Neuronal stem cell (in vitro differentiated cells): ENCODE measurements around the gene SYNDIG1.
A peak's percentile ranks its signal among the peaks of the same experiment; 100 is the strongest.

Source experiments
- DNase-seq: peaks from one replicate; pipeline ENCODE4 v3.0.0-alpha.2; 2013; ENCODE audit warnings: low spot score
- H2AFZ ChIP-seq: one replicate; pipeline ENCODE4 v1.6.1; 2013; ENCODE audit warnings: mild to moderate bottlenecking, low read length, inconsistent platforms
- H2AK5ac ChIP-seq: 2 replicates; pipeline ENCODE4 v1.6.1; 2013; ENCODE audit warnings: low read depth, mild to moderate bottlenecking, inconsistent platforms, low read length, moderate library complexity, mixed read lengths
- H2BK120ac ChIP-seq: 2 replicates; pipeline ENCODE4 v1.6.1; 2013; ENCODE audit warnings: low read depth, mild to moderate bottlenecking, inconsistent platforms, low read length, moderate library complexity, mixed read lengths
- H2BK12ac ChIP-seq: one replicate; pipeline ENCODE4 v1.6.1; 2013; ENCODE audit warnings: low read length, inconsistent platforms
- H2BK15ac ChIP-seq: 2 replicates; pipeline ENCODE4 v1.6.1; 2013; ENCODE audit warnings: mild to moderate bottlenecking, low read length, inconsistent platforms, mixed read lengths
- H2BK5ac ChIP-seq: one replicate; pipeline ENCODE4 v1.6.1; 2013; ENCODE audit warnings: inconsistent platforms, mild to moderate bottlenecking, low read length, moderate library complexity
- H3K14ac ChIP-seq: one replicate; pipeline ENCODE4 v1.6.1; 2013; ENCODE audit warnings: low read length, inconsistent platforms
- H3K18ac ChIP-seq: 2 replicates; pipeline ENCODE4 v1.6.1; 2013; ENCODE audit warnings: low read length, inconsistent platforms
- H3K23ac ChIP-seq: 2 replicates; pipeline ENCODE4 v1.6.1; 2013; ENCODE audit warnings: low read depth, mild to moderate bottlenecking, mixed read lengths, low read length, inconsistent platforms; ENCODE audit not compliant: poor library complexity
- H3K27ac ChIP-seq: replicated peaks from 3 replicates; pipeline ENCODE4 v1.5.1; 2013; ENCODE audit warnings: low read length, inconsistent platforms
- H3K27me3 ChIP-seq, 3 experiments: 2 replicates each; pipeline ENCODE4 v1.6.1; 2013; ENCODE audit warnings: low read length in 3 of 3, mild to moderate bottlenecking in 2 of 3, inconsistent platforms in 1 of 3, low read depth in 1 of 3, mixed read lengths in 1 of 3, moderate library complexity in 1 of 3; ENCODE audit not compliant: control insufficient read depth in 3 of 3, insufficient read depth in 3 of 3
- H3K36me3 ChIP-seq, 2 donors: replicated peaks in 1 of 2; 2 replicates each; pipeline ENCODE4 v1.6.1; 2013; ENCODE audit warnings: low read length in 2 of 2; ENCODE audit not compliant: control insufficient read depth in 2 of 2, insufficient read depth in 2 of 2
- H3K4ac ChIP-seq: 2 replicates; pipeline ENCODE4 v1.6.1; 2013; ENCODE audit warnings: inconsistent platforms, mild to moderate bottlenecking, low read length, moderate library complexity
- H3K4me1 ChIP-seq, 2 donors: 1 replicate in 1 of 2; 2 replicates in 1 of 2; pipeline ENCODE4 v1.6.1; 2013; ENCODE audit warnings: low read length in 2 of 2, low read depth in 1 of 2; ENCODE audit not compliant: control insufficient read depth in 2 of 2, insufficient read depth in 1 of 2
- H3K4me2 ChIP-seq: one replicate; pipeline ENCODE4 v1.6.1; 2013; ENCODE audit warnings: mild to moderate bottlenecking, low read length, inconsistent platforms; ENCODE audit not compliant: insufficient read depth, poor library complexity, severe bottlenecking
- H3K4me3 ChIP-seq, 2 donors: 2 replicates each; pipeline ENCODE4 v1.5.1; 2013; ENCODE audit warnings: low read length in 2 of 2, mild to moderate bottlenecking in 2 of 2, inconsistent platforms in 1 of 2, moderate library complexity in 1 of 2
- H3K79me1 ChIP-seq: one replicate; pipeline ENCODE4 v1.6.1; 2013; ENCODE audit warnings: low read depth, mild to moderate bottlenecking, inconsistent platforms, low read length, moderate library complexity
- H3K9ac ChIP-seq: one replicate; pipeline ENCODE4 v1.6.1; 2013; ENCODE audit warnings: mild to moderate bottlenecking, low read depth, low read length, inconsistent platforms; ENCODE audit not compliant: poor library complexity
- H3K9me3 ChIP-seq, 2 donors: replicated peaks in 1 of 2; 2 replicates each; pipeline versions ENCODE3 to v1.6.1; 2013; ENCODE audit warnings: low read length in 2 of 2, mild to moderate bottlenecking in 2 of 2, inconsistent platforms in 1 of 2, low read depth in 1 of 2, mixed read lengths in 1 of 2, moderate library complexity in 1 of 2; ENCODE audit not compliant: control insufficient read depth in 2 of 2, insufficient read depth in 1 of 2
- H4K8ac ChIP-seq: one replicate; pipeline ENCODE4 v1.6.1; 2013; ENCODE audit warnings: low read depth, mild to moderate bottlenecking, inconsistent platforms, low read length, moderate library complexity
- H4K91ac ChIP-seq: one replicate; pipeline ENCODE4 v1.6.1; 2013; ENCODE audit warnings: low read length, low read depth, mild to moderate bottlenecking, inconsistent platforms; ENCODE audit not compliant: poor library complexity
- WGBS, 2 donors: extraction: QIAGEN DNeasy Blood & Tissue Kit; methylation state at CpG; one replicate each; pipeline ENCODE4 v1.1.7; 2013; ENCODE audit warnings: missing lambda C conversion rate in 2 of 2, mixed read lengths in 1 of 2; ENCODE audit not compliant: insufficient read length in 2 of 2, insufficient replicate concordance in 1 of 2; ENCODE audit errors: extremely low coverage in 2 of 2; 5-methylcytosine and 5-hydroxymethylcytosine counted together

SYNDIG1 gene

GRCh38 chr20:24698189-24698588 is 228.8 kb downstream of the SYNDIG1 start:
- H2BK120ac ChIP-seq, result no peak overlapping the region
- no peaks in the 10 kb centered on the region for H3K27me3 ChIP-seq
- H3K4me1 ChIP-seq, result no peaks in the 10 kb centered on the region
- no peak overlapping the region for H3K23ac ChIP-seq
- no peak overlapping the region for H3K4me2 ChIP-seq
- H3K36me3 ChIP-seq, result no peaks in the 10 kb centered on the region
- H3K27ac ChIP-seq, result no peak overlapping the region
- no peak for DNase-seq
- H2BK15ac ChIP-seq, result no peak overlapping the region
- no peak overlapping the region for H3K9ac ChIP-seq
- H3K4me3 ChIP-seq, result no peak overlapping the region
- no peak overlapping the region for H4K91ac ChIP-seq
- H3K4ac ChIP-seq, result no peak overlapping the region
- no peak overlapping the region for H2AFZ ChIP-seq
- H3K14ac ChIP-seq, result no peak overlapping the region
- H2BK12ac ChIP-seq, result no peak overlapping the region
- peak overlapping the region; percentile 30 for H2AK5ac ChIP-seq
- no CpG with 5 or more reads among the region's 6 CpGs for WGBS, 2 donors
- no peak overlapping the region for H3K18ac ChIP-seq
- H4K8ac ChIP-seq, result no peak overlapping the region
- no peaks in the 10 kb centered on the region for H3K9me3 ChIP-seq
- no peak overlapping the region for H2BK5ac ChIP-seq
- no peaks in the 10 kb centered on the region for H3K79me1 ChIP-seq

GRCh38 chr20:24698706-24699206 is 229.3 kb downstream of the SYNDIG1 start:
- no peak overlapping the region for H3K23ac ChIP-seq

GRCh38 chr20:24699321-24700165 is 230.1 kb downstream of the SYNDIG1 start:
- Histone ChIP-seq H3K4me1 (no peaks in the 10 kb centered on the region), H3K23ac (no peak overlapping the region), H4K91ac (no peak overlapping the region), H3K18ac (no peak overlapping the region), H3K36me3 (no peaks in the 10 kb centered on the region), H3K79me1 (no peaks in the 10 kb centered on the region), H2AFZ (no peak overlapping the region), H3K4me3 (no peak overlapping the region), H3K9ac (no peak overlapping the region), H3K4ac (no peak overlapping the region), H4K8ac (no peak overlapping the region), H3K27me3 (no peaks in the 10 kb centered on the region), H3K4me2 (no peak overlapping the region), H2BK5ac (no peak overlapping the region), H2BK120ac (no peak overlapping the region), H3K14ac (no peak overlapping the region), H3K27ac (no peak overlapping the region), H2BK12ac (no peak overlapping the region), H3K9me3 (no peaks in the 10 kb centered on the region), H2AK5ac (no peak overlapping the region), H2BK15ac (no peak overlapping the region)
- no CpG with 5 or more reads among the region's 8 CpGs for WGBS, 2 donors
- no peak for DNase-seq

More at GRCh38 chr20:24698706-24699206, 229.3 kb downstream of the SYNDIG1 start:
- no CpG with 5 or more reads among the region's 5 CpGs for WGBS, 2 donors
- Histone ChIP-seq H3K79me1 (no peaks in the 10 kb centered on the region), H4K91ac (no peak overlapping the region), H3K4me2 (no peak overlapping the region), H2AFZ (no peak overlapping the region), H3K14ac (peak overlapping the region; percentile 10), H3K4ac (no peak overlapping the region), H2BK5ac (no peak overlapping the region), H4K8ac (no peak overlapping the region), H2BK15ac (no peak overlapping the region), H2BK120ac (no peak overlapping the region), H2AK5ac (peak overlapping the region; percentile 30), H3K4me3 (no peak overlapping the region), H3K4me1 (no peaks in the 10 kb centered on the region), H2BK12ac (no peak overlapping the region), H3K27me3 (no peaks in the 10 kb centered on the region), H3K27ac (no peak overlapping the region), H3K18ac (no peak overlapping the region), H3K36me3 (no peaks in the 10 kb centered on the region), H3K9me3 (no peaks in the 10 kb centered on the region), H3K9ac (no peak overlapping the region)
- no peak for DNase-seq

DNA sequence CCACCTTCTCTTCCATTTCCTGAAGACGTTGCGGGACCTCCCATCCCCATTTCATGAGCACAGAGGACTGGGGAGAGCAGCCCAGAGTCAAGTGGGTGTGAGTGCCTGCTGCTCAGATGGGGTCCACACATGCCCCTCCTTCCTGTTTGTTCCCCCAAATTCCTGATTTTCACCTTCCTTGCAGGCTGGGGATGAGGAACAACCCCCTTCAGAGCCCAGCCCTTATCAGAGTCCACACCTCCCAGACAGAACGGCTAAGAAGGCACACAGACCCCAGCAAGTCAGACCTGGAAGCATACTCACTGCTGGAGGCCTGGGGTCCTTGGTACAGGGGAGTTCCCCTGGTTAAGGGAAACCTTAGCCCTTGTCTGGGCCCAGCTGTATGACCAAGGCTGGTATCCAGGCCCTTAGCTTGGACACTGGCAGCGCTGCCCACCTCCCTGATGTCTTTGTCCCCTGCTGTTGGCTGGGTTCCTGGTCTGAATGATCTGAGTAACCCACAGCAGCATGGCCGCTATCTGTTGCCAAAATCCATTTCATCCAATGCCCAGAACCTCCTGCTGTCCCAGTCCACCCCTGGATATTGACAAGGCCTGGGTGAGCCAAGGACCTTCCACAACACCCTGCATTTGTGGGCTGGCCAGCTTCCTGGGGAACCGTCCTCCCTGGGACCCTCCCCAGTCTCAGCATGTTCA is 230.9 kb downstream of the SYNDIG1 start:
- H3K36me3 ChIP-seq, result no peaks in the 10 kb centered on the region
- whole genome bisulfite sequencing, 2 donors, result no CpG with 5 or more reads among the region's 6 CpGs
- H2AK5ac ChIP-seq, result no peak overlapping the region
- no peak overlapping the region for H3K23ac ChIP-seq
- no peak overlapping the region for H2BK5ac ChIP-seq
- no peak overlapping the region for H2BK120ac ChIP-seq
- H2BK12ac ChIP-seq, result no peak overlapping the region
- H3K14ac ChIP-seq, result peak overlapping the region; percentile 49
- no peak overlapping the region for H4K91ac ChIP-seq
- H3K79me1 ChIP-seq, result no peaks in the 10 kb centered on the region
- no peak overlapping the region for H4K8ac ChIP-seq
- H3K18ac ChIP-seq, result no peak overlapping the region
- DNase-seq, result no peak
- no peak overlapping the region for H3K4me3 ChIP-seq
- no peak overlapping the region for H3K4ac ChIP-seq
- no peaks in the 10 kb centered on the region for H3K27me3 ChIP-seq
- no peaks in the 10 kb centered on the region for H3K9me3 ChIP-seq
- H3K27ac ChIP-seq, result no peak overlapping the region
- no peak overlapping the region for H2AFZ ChIP-seq
- H3K4me2 ChIP-seq, result no peak overlapping the region
- no peak overlapping the region for H2BK15ac ChIP-seq
- H3K9ac ChIP-seq, result no peak overlapping the region
- H3K4me1 ChIP-seq, result no peaks in the 10 kb centered on the region
